ENCODE results near the gene ZNF714. TPM values are rescaled to one million over a fixed set of nuclear protein-coding genes. Genes with fewer than 3 reads are reported as not detected.

ZNF714 gene
- total RNA-seq, 1 experiment from 2014 or later = 8.8 TPM

DNA sequence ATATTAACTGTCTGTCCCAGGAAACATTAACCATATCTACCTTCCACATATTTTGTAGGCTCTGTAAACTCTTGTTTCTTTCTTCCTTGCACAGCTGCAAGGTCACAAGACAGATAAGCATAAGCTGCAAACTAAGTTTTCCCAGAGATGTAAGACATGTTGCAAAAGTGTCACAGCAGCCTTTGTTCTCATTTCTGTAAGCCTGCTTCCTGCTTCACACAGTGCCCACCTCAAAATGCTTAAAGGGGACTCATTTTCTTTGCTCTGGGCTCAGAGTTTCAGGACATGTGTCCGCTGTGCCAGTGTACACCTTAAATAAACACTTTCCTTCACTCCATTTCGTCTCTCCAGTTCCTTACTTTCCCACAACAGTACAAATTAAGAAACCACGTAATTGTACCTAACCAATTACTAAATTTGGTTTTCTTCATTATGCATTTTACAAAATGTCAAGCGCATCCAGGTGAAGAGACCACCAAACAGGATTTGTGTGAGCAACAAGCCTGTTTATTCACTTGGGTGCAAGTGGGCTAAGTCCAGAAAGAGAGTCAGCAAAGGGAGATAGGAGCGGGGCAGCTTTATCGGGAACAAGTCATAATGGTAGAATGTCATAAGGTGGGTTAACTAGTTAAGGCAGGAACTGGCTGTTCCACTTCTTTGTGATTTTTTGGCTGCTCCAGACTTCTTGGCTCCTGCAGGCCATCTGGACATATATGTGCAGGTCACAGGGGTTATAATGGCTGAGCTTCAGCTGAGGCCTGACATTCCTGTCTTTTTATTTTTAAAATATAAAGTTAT lies 47.1 kb downstream of the ZNF714 start:
- Histone ChIP-seq H3F3A (ENCODE audit: low read length, unreplicated experiment) (no peaks in the 10 kb centered on the region), H3K9me3 (ENCODE audit: low read length) (no peaks in the 10 kb centered on the region), H4K20me1 (ENCODE audit: low read length) (no peaks in the 10 kb centered on the region), H3K9ac (ENCODE audit: low read length) (no peak overlapping the region), H3K79me2 (ENCODE audit: low read length) (no peaks in the 10 kb centered on the region), H3K27ac (ENCODE audit: low read length) (no peak overlapping the region), H3K4me2 (ENCODE audit: low read length) (no peak overlapping the region), H3K9me2 (replicated peaks; ENCODE audit: low read length) (no peaks in the 10 kb centered on the region), H3K4me1 (ENCODE audit: insufficient read depth, low read length) (no peaks in the 10 kb centered on the region), H3K27me3 (ENCODE audit: low read length) (no peaks in the 10 kb centered on the region), H2AFZ (ENCODE audit: low read length) (no peak overlapping the region), H3K4me3 (ENCODE audit: low read length) (no peak overlapping the region), H3K36me3 (ENCODE audit: low read depth, low read length) (no peaks in the 10 kb centered on the region; the same call in 1 of the 2 replicates)
- CTCF ChIA-PET = no interaction called here
- BruUV-seq (replicated peaks) = no TSS peak
- no peak for DNase-seq
- TF ChIP-seq, protein P1, sequence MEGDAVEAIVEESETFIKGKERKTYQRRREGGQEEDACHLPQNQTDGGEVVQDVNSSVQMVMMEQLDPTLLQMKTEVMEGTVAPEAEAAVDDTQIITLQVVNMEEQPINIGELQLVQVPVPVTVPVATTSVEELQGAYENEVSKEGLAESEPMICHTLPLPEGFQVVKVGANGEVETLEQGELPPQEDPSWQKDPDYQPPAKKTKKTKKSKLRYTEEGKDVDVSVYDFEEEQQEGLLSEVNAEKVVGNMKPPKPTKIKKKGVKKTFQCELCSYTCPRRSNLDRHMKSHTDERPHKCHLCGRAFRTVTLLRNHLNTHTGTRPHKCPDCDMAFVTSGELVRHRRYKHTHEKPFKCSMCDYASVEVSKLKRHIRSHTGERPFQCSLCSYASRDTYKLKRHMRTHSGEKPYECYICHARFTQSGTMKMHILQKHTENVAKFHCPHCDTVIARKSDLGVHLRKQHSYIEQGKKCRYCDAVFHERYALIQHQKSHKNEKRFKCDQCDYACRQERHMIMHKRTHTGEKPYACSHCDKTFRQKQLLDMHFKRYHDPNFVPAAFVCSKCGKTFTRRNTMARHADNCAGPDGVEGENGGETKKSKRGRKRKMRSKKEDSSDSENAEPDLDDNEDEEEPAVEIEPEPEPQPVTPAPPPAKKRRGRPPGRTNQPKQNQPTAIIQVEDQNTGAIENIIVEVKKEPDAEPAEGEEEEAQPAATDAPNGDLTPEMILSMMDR (conservative IDR thresholded peaks at IDR 0.05; ENCODE audit: low read depth, low read length) = no peak
- no peak for TF ChIP-seq EZH2phosphoT487 (IDR thresholded peaks at IDR 0.05; ENCODE audit: borderline replicate concordance, low read length)
- TF ChIP-seq EZH2 (IDR thresholded peaks at IDR 0.05; ENCODE audit: low read length, unreplicated experiment) = no peak
- POLR2A ChIA-PET (ENCODE audit: unreplicated experiment) = no interaction called here
- no peak for ATAC-seq
- intact Hi-C loops (cut with micrococcal nuclease) = no loop called here

DNA sequence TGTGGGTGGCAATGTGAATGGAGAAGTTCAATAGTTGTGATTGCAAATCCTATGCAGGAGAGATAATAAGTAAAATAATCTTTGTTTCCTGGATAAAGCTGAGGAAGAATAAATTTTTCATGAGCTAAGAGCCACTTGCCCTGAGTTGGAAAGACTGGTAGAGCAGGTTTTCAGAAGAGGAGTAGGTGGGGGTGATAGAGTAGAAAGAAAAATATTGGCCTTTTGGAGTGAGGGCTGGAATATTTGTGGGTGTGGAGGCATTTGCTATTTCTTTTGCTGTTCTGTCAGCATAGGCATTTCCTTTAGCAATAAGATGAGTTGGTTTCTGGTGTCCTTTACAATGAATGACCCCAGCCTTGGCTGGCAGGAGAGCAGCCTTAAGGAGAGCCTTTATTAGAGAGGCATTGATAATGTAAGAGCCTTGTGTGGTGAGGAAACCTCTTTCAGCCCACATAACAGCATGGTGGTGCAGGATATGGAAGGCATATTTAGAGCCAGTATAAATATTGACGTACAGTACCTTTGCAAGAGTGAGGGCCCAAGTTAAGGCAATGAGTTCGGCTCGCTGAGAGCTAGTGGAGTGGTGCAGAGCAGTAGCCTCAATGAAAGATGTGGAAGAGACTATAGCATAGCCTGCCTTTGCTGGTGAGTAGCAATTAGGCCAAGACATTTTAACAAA lies 48.2 kb downstream of the ZNF714 start:
- no peaks in the 10 kb centered on the region for H3K79me2 ChIP-seq (ENCODE audit: low read length)
- no peak overlapping the region for H3K4me3 ChIP-seq (ENCODE audit: low read length)
- H3K9me2 ChIP-seq (replicated peaks; ENCODE audit: low read length) = no peaks in the 10 kb centered on the region
- TF ChIP-seq EZH2phosphoT487 (IDR thresholded peaks at IDR 0.05; ENCODE audit: borderline replicate concordance, low read length) = no peak
- TF ChIP-seq EZH2 (IDR thresholded peaks at IDR 0.05; ENCODE audit: low read length, unreplicated experiment) = no peak
- TF ChIP-seq, protein P1 (conservative IDR thresholded peaks at IDR 0.05; ENCODE audit: low read depth, low read length) = no peak
- no peaks in the 10 kb centered on the region for H3K27me3 ChIP-seq (ENCODE audit: low read length)
- H3K9me3 ChIP-seq (ENCODE audit: low read length) = no peaks in the 10 kb centered on the region
- CTCF ChIA-PET = no interaction called here
- DNase-seq = peak; percentile 33
- H2AFZ ChIP-seq (ENCODE audit: low read length) = no peak overlapping the region
- H3K9ac ChIP-seq (ENCODE audit: low read length) = no peak overlapping the region
- no peak for ATAC-seq
- no peaks in the 10 kb centered on the region for H4K20me1 ChIP-seq (ENCODE audit: low read length)
- no TSS peak for BruUV-seq (replicated peaks)
- intact Hi-C loops (cut with micrococcal nuclease) = no loop called here
- H3K4me2 ChIP-seq (ENCODE audit: low read length) = no peak overlapping the region
- H3F3A ChIP-seq (ENCODE audit: low read length, unreplicated experiment) = no peaks in the 10 kb centered on the region
- no peak overlapping the region for H3K27ac ChIP-seq (ENCODE audit: low read length)
- POLR2A ChIA-PET (ENCODE audit: unreplicated experiment) = no interaction called here
- no peaks in the 10 kb centered on the region for H3K4me1 ChIP-seq (ENCODE audit: insufficient read depth, low read length)
- H3K36me3 ChIP-seq (ENCODE audit: low read depth, low read length) = no peaks in the 10 kb centered on the region; the same call in 1 of the 2 replicates

DNA sequence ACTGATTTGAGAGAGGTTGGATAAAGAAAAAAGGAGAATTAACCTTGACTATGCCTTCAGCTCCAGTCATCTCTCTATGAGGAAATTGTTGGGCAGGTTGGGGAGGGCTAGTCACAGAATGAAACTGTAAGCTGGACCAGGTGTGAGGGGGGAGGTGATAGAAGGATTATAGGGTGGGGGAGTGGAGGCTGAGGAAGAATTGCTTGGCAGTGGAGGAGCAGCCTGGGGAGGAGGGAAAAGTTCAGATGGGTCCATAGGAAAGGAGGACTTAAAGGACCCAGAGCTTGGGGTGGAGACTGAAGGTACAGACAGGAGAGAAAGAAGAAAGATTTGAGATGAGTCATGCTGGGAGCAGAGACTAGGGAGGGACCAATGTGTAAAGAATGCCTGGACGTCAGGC lies 51.6 kb downstream of the ZNF714 start:
- no TSS peak for BruUV-seq (replicated peaks)
- TF ChIP-seq, protein P1 (conservative IDR thresholded peaks at IDR 0.05; ENCODE audit: low read depth, low read length) = no peak
- TF ChIP-seq EZH2 (IDR thresholded peaks at IDR 0.05; ENCODE audit: low read length, unreplicated experiment) (no peak), EZH2phosphoT487 (IDR thresholded peaks at IDR 0.05; ENCODE audit: borderline replicate concordance, low read length) (no peak)
- H3K9me3 ChIP-seq (ENCODE audit: low read length) = no peaks in the 10 kb centered on the region
- no peaks in the 10 kb centered on the region for H3K27me3 ChIP-seq (ENCODE audit: low read length)
- DNase-seq = no peak
- no peaks in the 10 kb centered on the region; the same call in 1 of the 2 replicates for H3K36me3 ChIP-seq (ENCODE audit: low read depth, low read length)
- CTCF ChIA-PET = no interaction called here
- no peaks in the 10 kb centered on the region for H3K79me2 ChIP-seq (ENCODE audit: low read length)
- no peak for ATAC-seq
- no peaks in the 10 kb centered on the region for H3K9me2 ChIP-seq (replicated peaks; ENCODE audit: low read length)
- no peak overlapping the region for H3K27ac ChIP-seq (ENCODE audit: low read length)
- intact Hi-C loops (cut with micrococcal nuclease) = no loop called here
- no peak overlapping the region for H2AFZ ChIP-seq (ENCODE audit: low read length)
- no peak overlapping the region for H3K9ac ChIP-seq (ENCODE audit: low read length)
- H3F3A ChIP-seq (ENCODE audit: low read length, unreplicated experiment) = no peaks in the 10 kb centered on the region
- H3K4me3 ChIP-seq (ENCODE audit: low read length) = no peak overlapping the region
- no peak overlapping the region for H3K4me2 ChIP-seq (ENCODE audit: low read length)
- H4K20me1 ChIP-seq (ENCODE audit: low read length) = no peaks in the 10 kb centered on the region
- no peaks in the 10 kb centered on the region for H3K4me1 ChIP-seq (ENCODE audit: insufficient read depth, low read length)
- POLR2A ChIA-PET (ENCODE audit: unreplicated experiment) = no interaction called here

Measured in PC-3 (cell line).